SK-N-MC (cell line): ENCODE data around the gene NPL.

ENCODE experiments used
- EZH2 ChIP-seq: fragments of 200-600 bp; sonication (generic); IDR thresholded peaks from one replicate; pipeline ENCODE4 v1.6.1; 2017; ENCODE audit warnings: antibody characterized with exemption
- FOXP2 ChIP-seq: optimal IDR thresholded peaks from 2 replicates; pipeline ENCODE3; 2011; ENCODE audit warnings: mild to moderate bottlenecking, moderate library complexity; ENCODE audit not compliant: insufficient read depth; ENCODE audit errors: extremely low read length, control extremely low read depth
- POLR2AphosphoS5 ChIP-seq: IDR thresholded peaks from 2 replicates; pipeline ENCODE4 v1.6.1; 2012; ENCODE audit warnings: mild to moderate bottlenecking, low read depth, low read length, borderline replicate concordance

DNA sequence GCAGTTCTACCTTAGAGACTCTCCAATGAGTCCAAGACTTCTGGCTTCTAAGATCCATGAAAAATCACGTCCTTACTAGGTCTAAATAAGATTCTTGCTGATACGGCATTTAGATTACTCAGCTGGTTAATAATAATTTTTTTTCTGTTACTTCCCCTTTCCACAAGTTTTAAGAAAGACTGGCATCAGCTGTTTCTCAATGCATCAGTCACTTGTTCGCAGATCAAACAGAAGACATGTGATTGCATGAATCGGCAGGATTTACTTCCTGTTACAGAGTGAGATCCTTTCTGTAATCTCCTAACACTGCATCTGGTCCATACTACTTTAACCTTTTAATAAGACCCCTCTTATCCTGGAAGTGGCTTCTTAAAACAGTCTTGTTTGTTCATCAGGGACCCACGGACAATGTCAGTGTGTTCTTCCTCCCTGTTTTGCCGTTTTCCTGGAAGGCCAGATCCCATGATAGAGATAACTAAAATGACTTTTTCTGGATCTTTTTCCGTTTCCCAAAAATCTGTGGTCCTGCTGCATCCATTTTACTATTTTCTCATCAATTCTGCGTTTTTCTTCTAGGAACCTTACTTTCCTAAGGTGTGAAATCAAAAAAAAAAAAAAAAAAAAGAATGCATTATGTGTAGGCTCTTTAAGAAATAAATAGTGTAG is 6.1 kb downstream of the NPL start:
- TF ChIP-seq POLR2AphosphoS5: no peak
- no peak for TF ChIP-seq EZH2
- TF ChIP-seq FOXP2: no peak
